Measurements from ENCODE around the gene PRSS12.

PRSS12 gene

DNA sequence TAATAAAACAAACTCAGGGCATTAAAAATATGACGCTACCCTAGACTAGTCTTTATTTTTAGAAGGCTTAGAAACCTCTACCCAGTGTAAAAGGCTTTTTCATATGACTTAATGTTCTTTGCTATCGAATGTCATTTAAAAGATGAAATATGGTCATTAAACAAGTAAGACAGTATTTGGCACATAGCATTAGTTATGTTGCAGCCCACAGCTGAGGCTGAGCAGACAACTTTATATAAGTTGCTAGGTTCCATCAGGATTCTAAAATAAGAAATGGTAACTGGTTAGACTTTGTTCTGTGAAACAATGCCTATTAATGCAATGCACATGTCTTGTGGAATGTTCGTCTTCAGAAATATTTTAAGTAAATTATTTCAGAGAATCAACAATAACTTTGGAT lies 10.4 kb upstream of the PRSS12 start:
- peak; percentile 81 for ATAC-seq
- TF ChIP-seq BACH2 (CRISPR knock-in tag; IDR thresholded peaks at IDR 0.05; ENCODE audit: borderline replicate concordance) (no peak), POU6F1 (CRISPR knock-in tag; IDR thresholded peaks at IDR 0.05; ENCODE audit: borderline replicate concordance, low read depth) (no peak), ISL1 (CRISPR knock-in tag; IDR thresholded peaks at IDR 0.05) (no peak), ARNTL (CRISPR knock-in tag; IDR thresholded peaks at IDR 0.05; ENCODE audit: borderline replicate concordance, low read depth) (no peak), TSHZ2 (CRISPR knock-in tag; IDR thresholded peaks at IDR 0.05) (no peak), SNAI2 (CRISPR knock-in tag; IDR thresholded peaks at IDR 0.05) (no peak), CREB5 (CRISPR knock-in tag; IDR thresholded peaks at IDR 0.05; ENCODE audit: low read depth) (no peak), TCF4 (CRISPR knock-in tag; IDR thresholded peaks at IDR 0.05; ENCODE audit: borderline replicate concordance) (no peak), ZC3H10 (CRISPR knock-in tag; IDR thresholded peaks at IDR 0.05) (no peak), ZFP3 (CRISPR knock-in tag; IDR thresholded peaks at IDR 0.05) (no peak), OSR1 (CRISPR knock-in tag; IDR thresholded peaks at IDR 0.05) (no peak), ZNF8 (CRISPR knock-in tag; IDR thresholded peaks at IDR 0.05) (no peak), ESRRG (CRISPR knock-in tag; IDR thresholded peaks at IDR 0.05) (no peak), TOX (CRISPR knock-in tag; IDR thresholded peaks at IDR 0.05; ENCODE audit: borderline replicate concordance) (no peak), PATZ1 (CRISPR knock-in tag; IDR thresholded peaks at IDR 0.05; ENCODE audit: borderline replicate concordance) (no peak), GLIS3 (CRISPR knock-in tag; IDR thresholded peaks at IDR 0.05) (no peak), ZNF565 (CRISPR knock-in tag; conservative IDR thresholded peaks at IDR 0.05; ENCODE audit: low read depth) (no peak)

DNA sequence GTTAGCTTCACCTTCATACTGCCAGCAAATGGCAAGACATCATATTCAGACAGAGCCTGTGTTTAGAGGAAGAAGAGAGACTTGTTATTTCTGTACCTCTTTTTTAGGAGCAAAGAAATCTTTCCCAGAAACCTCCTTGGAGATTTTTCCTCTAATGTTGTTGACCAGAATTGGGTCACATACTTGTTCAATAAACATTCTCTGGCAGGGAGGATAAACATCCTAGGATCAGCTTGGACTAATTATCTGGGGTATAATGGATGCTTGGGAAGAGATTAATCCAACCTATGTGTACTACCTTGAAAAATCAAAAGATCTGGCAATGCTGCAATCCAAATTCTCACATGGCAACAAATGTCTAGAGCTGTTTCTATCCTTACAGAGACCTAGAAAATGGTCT lies 8.4 kb upstream of the PRSS12 start:
- no peak for ATAC-seq
- TF ChIP-seq CSDC2 (CRISPR knock-in tag; IDR thresholded peaks at IDR 0.05) (no peak), ZFP3 (CRISPR knock-in tag; IDR thresholded peaks at IDR 0.05) (no peak), OSR1 (CRISPR knock-in tag; IDR thresholded peaks at IDR 0.05) (no peak), ZNF8 (CRISPR knock-in tag; IDR thresholded peaks at IDR 0.05) (no peak), BACH2 (CRISPR knock-in tag; IDR thresholded peaks at IDR 0.05; ENCODE audit: borderline replicate concordance) (no peak), ZC3H10 (CRISPR knock-in tag; IDR thresholded peaks at IDR 0.05) (no peak), TCF4 (CRISPR knock-in tag; IDR thresholded peaks at IDR 0.05; ENCODE audit: borderline replicate concordance) (no peak), POU6F1 (CRISPR knock-in tag; IDR thresholded peaks at IDR 0.05; ENCODE audit: borderline replicate concordance, low read depth) (no peak), ISL1 (CRISPR knock-in tag; IDR thresholded peaks at IDR 0.05) (no peak), ARNTL (CRISPR knock-in tag; IDR thresholded peaks at IDR 0.05; ENCODE audit: borderline replicate concordance, low read depth) (no peak), PATZ1 (CRISPR knock-in tag; IDR thresholded peaks at IDR 0.05; ENCODE audit: borderline replicate concordance) (no peak), ZNF565 (CRISPR knock-in tag; conservative IDR thresholded peaks at IDR 0.05; ENCODE audit: low read depth) (no peak), CREB5 (CRISPR knock-in tag; IDR thresholded peaks at IDR 0.05; ENCODE audit: low read depth) (no peak), ZNF70 (CRISPR knock-in tag; IDR thresholded peaks at IDR 0.05) (no peak), TSHZ2 (CRISPR knock-in tag; IDR thresholded peaks at IDR 0.05) (no peak), GLIS3 (CRISPR knock-in tag; IDR thresholded peaks at IDR 0.05) (no peak)
- TF ChIP-seq, protein P1, sequence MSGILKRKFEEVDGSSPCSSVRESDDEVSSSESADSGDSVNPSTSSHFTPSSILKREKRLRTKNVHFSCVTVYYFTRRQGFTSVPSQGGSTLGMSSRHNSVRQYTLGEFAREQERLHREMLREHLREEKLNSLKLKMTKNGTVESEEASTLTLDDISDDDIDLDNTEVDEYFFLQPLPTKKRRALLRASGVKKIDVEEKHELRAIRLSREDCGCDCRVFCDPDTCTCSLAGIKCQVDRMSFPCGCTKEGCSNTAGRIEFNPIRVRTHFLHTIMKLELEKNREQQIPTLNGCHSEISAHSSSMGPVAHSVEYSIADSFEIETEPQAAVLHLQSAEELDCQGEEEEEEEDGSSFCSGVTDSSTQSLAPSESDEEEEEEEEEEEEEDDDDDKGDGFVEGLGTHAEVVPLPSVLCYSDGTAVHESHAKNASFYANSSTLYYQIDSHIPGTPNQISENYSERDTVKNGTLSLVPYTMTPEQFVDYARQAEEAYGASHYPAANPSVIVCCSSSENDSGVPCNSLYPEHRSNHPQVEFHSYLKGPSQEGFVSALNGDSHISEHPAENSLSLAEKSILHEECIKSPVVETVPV (CRISPR knock-in tag; IDR thresholded peaks at IDR 0.05): no peak
